ENCODE results near the gene PCBP1.
"Not testable (repeated sequence)": the region's sequence is repeated elsewhere in the genome, so short reads cannot be mapped to it uniquely, and the experiment has no call there.

The PCBP1 gene

GRCh38 chr2:70081221-70081620, 6.1 kb upstream of the PCBP1 start:
- no peak for DNase-seq (ENCODE audit: low spot score)

GRCh38 chr2:70083344-70084156, 3.7 kb upstream of the PCBP1 start:
- peak; percentile 53 for DNase-seq (ENCODE audit: low spot score)

GRCh38 chr2:70084973-70085710, 2.1 kb upstream of the PCBP1 start:
- DNase-seq (ENCODE audit: low spot score) = peak; percentile 66

GRCh38 chr2:70085711-70086277, 1.5 kb upstream of the PCBP1 start:
- DNase-seq (ENCODE audit: low spot score) = no peak

- DNase-seq (ENCODE audit: low spot score) = peak; percentile 66
Measured at GRCh38 chr2:70086278-70086837, 919 bp upstream of the PCBP1 start.

- DNase-seq (ENCODE audit: low spot score) = peak; percentile 36
Measured at GRCh38 chr2:70087702-70088597, 673 bp downstream of the PCBP1 start.

- DNase-seq (ENCODE audit: low spot score) = no peak
Measured at GRCh38 chr2:70088598-70089219, 1.4 kb downstream of the PCBP1 start.

- DNase-seq (ENCODE audit: low spot score) = no peak
Measured at GRCh38 chr2:70089220-70089982, 2.1 kb downstream of the PCBP1 start.

- no peak for DNase-seq (ENCODE audit: low spot score)
Measured at GRCh38 chr2:70089983-70090525, 2.8 kb downstream of the PCBP1 start.

GRCh38 chr2:70090706-70091334, 3.5 kb downstream of the PCBP1 start:
- no peak for DNase-seq (ENCODE audit: low spot score)

- no peak for DNase-seq (ENCODE audit: low spot score)
Measured at GRCh38 chr2:70091364-70091763, 4.1 kb downstream of the PCBP1 start.

GRCh38 chr2:70091816-70092215, 4.5 kb downstream of the PCBP1 start:
- no peak for DNase-seq (ENCODE audit: low spot score)

- not testable (repeated sequence) for DNase-seq (ENCODE audit: low spot score)
Measured at GRCh38 chr2:70092576-70093243, 5.4 kb downstream of the PCBP1 start.

GRCh38 chr2:70094171-70094977, 7.1 kb downstream of the PCBP1 start:
- DNase-seq (ENCODE audit: low spot score) = no peak

GRCh38 chr2:70094978-70095719, 7.9 kb downstream of the PCBP1 start:
- peak; percentile 79 for DNase-seq (ENCODE audit: low spot score)

- no peak for DNase-seq (ENCODE audit: low spot score)
Measured at GRCh38 chr2:70095720-70096670, 8.7 kb downstream of the PCBP1 start.
